Nucleus accumbens (tissue), 56 donors: Measurements from ENCODE around the gene KLF5.
"Not testable (repeated sequence)": the region's sequence is repeated elsewhere in the genome, so short reads cannot be mapped to it uniquely, and the experiment has no call there.

Experiments
- DNase-seq, 56 donors: peaks; one replicate each; lab custom pipeline; 2025; lab: John Stamatoyannopoulos, UW

The KLF5 gene

GRCh38 chr13:73058736-73059459, at the start of gene KLF5:
KLF5 (plus strand) TSS chr13:73059005; CDS start chr13:73059328, 323 bp downstream.
- DNase-seq: peak; percentile 20 to 95 (median 85)

GRCh38 chr13:73011751-73012150, 47.1 kb upstream of the KLF5 start:
- no peak for DNase-seq

DNA sequence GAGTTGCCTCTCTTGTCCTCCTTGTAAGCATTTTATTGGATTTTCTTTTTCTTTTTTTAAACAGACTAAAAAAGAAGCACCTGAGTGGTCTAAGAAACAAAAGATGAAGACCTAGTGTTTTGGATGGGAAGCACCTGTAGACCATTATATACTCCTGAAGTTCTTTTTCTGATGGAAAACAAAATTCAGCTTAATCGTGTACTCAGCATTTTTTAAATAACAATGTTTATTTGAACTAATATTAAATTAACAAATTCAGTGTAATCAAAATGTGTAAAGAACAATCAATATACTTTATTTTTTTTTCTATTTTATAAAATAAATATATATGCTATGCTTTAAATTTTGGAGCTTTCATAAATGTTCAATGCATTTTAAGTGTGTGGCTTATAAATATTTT, 43.0 kb upstream of the KLF5 start:
- no peak for DNase-seq

DNA sequence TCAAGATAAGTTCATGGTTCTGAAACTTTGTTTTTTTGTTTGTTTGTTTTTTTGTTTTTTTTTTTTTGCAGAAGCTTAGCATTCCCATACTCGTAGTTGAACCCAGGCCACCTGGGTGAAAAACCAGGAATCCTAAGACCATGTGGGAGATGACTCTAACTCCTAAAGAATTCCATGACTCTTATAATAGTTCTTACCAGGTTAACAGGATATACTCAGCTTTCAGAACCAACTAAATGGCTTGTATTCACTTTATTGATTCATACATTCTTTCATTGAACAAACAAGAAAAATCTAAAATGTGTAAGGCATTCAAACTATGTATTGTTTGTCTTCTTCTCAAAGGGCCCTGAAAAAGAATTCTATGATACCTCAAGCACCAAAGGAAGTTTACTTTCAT, 40.5 kb upstream of the KLF5 start:
- no peak for DNase-seq

GRCh38 chr13:73025217-73026012, 33.4 kb upstream of the KLF5 start:
- DNase-seq: no peak

DNA sequence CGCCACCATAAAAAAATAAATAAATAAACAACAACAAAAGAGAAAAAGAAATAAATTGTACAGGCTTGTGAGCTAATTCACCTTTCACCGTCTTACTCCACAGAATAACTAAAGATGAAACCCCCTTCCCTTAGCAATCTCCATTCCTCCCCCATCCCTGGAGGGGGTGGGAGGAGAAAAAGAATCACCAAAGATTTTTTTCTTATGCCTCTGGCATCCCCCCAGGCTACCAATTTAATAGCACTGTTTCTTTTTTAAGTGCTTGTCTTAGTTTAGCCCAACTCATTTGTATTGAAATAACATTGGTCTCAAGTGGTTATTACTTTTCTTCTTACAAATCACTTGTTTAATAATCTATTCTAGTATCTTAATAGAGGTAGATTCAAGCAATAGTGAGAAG, 23.9 kb upstream of the KLF5 start:
- no peak for DNase-seq

- no peak for DNase-seq
These were observed 23.1 kb upstream of the KLF5 start for GRCh38 chr13:73035660-73036059.

GRCh38 chr13:73036566-73036965, 22.2 kb upstream of the KLF5 start:
- no peak for DNase-seq

- DNase-seq: no peak
These were observed 20.7 kb upstream of the KLF5 start for GRCh38 chr13:73038064-73038463.

- DNase-seq: peak in 2 of 56 donors; percentile 7 to 9
These were observed 19.4 kb upstream of the KLF5 start for GRCh38 chr13:73039201-73040108.

GRCh38 chr13:73040484-73040883, 18.3 kb upstream of the KLF5 start:
- no peak for DNase-seq

DNA sequence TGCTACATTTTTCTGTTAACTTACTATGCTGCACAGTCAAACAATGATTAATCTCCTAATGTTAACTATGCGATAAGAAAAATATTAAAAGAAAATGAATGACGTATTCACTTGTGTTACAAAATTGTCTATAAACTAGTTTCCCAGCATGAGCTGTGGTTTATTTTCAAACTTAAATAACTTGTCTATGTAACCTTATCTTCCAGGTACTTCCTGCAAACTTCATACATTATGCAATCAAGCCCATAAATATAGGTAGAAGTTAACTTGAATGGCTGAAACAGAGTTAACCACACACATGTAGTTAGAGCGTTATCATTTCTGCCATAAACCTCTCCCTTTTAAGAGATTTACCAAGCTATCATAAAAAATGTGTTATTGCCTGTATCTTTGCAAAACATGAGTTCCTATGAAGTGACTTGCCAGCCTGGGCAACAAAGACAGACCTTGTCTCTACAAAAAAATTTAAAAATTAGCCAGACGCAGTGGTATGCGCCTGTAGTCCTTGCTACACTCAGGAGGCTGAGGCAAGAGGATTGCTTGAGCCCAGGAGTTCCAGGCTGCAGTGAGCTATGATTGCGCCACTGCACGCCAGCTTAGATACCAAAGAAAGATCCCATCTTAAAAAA, 17.7 kb upstream of the KLF5 start:
- no peak for DNase-seq

- no peak for DNase-seq
These were observed 13.8 kb upstream of the KLF5 start for GRCh38 chr13:73045031-73045430.

GRCh38 chr13:73048615-73049014, 10.2 kb upstream of the KLF5 start:
- DNase-seq: not testable (repeated sequence)

DNA sequence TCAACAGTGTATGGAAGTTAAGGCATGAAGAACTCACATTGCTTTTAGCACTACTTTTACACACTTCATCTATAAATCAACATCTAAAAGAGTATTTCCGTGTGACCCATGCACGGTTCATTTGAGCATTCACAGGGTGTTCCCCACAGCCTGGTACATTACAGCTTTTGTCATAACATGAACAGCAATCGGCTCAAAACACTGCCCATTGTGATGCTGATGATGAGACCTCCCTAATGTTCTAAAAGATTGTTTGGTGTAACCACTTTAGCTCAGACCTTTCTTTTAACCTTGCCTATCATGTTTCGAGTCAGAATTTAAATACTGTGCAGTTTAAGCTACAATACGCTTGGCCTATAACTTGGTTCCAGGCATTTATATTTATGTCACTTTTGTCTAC, 4.1 kb upstream of the KLF5 start:
- DNase-seq: no peak

- no peak for DNase-seq
These were observed 2.8 kb upstream of the KLF5 start for GRCh38 chr13:73055813-73056564.

- no peak for DNase-seq
These were observed 2.2 kb upstream of the KLF5 start for GRCh38 chr13:73056565-73056962.

DNA sequence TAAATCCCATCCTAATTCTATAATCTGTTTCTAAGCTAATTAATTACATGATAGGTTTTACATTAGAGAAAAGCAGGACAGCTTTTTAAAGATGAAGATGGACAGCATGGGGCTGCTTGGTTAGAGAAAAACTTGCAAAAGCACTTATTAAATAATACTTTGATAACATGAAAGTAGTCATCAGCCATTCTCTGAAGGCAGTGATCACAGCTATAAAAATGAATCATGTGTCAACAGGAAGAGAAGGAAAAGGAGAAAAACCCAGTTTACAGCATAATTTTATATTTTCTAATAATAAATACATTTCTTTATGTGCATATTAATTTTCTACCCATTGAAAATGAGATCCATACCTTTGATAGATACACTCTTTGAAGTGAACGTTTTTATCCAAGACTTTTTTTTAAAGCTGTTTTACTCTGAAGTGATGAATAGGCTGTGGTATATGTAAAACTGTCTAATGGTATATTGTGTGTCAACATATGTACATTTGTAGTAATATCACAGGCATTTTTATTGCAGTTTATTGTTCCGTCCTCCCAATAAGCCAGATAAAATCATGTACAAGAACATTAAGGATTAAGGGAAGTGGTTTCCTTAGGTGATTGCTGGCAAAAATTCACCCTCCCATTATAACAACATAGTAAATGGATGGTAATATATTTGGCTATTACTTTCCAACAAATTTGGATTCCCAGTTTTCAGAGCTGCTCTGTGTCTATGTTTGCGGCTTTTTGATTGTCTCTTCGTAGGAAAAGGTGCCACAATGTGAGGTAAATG, 1.3 kb upstream of the KLF5 start:
- DNase-seq: no peak

- no peak for DNase-seq
These were observed 816 bp upstream of the KLF5 start for GRCh38 chr13:73058064-73058313.
